Measurements from ENCODE around the gene PLXDC2.

Gene PLXDC2

GRCh38 chr10:20299034-20299736 lies 483.0 kb downstream of the PLXDC2 start:
- DNase-seq: no peak

DNA sequence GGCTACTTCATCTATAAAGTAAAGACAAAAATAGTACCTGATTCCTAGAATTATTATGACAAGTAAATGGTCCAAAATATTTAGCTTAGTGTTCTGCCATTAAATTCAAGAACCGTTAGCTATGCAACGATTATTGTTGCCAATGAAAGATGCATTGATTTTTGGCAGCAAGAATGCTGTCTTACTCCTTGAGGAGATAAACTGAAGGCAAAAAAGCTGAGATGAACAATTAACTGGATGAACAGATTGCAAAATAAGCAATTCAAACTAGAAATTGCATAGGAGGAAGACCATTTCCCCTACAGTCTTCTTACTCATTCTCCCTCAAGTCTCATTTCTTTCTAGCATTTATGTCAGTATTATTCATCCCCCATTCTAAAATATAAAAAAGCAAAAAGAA lies 484.5 kb downstream of the PLXDC2 start:
- DNase-seq: no peak

- no peak for DNase-seq
Observed at GRCh38 chr10:20302033-20302432, 485.8 kb downstream of the PLXDC2 start.

DNA sequence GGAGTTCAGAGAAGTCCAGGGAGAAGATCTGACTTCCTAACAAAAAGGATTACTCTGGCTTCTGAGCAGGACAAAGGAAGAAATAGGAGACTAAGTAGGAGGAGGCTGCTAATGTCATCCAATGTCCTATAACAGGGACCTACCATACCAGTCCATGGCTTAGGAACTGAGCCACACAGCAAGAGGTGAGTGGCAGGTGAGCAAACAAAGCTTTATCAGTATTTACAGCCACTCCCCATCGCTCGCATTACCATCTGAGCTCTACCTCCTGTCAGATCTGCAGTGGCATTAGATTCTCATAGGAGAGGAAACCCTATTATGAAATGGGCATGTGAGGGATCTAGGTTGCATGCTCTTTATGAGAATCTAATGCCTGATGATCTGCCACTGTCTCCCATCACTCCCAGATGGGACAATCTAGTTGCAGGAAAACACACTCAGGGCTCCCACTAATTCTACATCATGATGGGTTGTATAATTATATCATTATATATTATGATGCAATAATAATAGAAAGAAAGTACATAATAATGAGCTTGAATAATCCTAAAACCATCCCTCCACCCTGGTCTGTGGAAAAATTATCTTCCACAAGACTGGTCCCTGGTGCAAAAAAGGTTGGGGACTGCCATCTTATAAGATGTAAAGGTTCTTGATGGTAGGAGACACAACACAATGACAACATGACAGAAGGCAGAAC lies 487.4 kb downstream of the PLXDC2 start:
- no peak for DNase-seq

DNA sequence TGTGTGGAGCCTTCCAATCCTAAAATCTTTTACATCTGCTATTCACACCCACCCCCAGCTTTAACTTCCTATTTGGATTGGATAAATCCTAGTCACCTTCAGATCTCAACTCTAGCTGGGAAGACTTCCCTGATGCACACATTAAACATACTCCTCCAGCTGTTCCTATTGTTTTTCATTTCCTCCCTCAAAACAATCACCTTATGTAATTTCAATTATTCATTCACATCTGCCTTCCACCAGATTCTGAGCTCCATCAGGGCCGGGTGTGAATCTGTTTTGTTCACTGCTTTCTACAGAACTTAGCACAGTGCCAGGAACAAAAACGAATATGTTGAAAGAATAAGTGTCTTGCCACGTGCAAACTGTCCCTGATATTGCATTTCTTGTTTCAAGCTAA lies 497.4 kb downstream of the PLXDC2 start:
- no peak for DNase-seq

GRCh38 chr10:20314431-20314830 lies 498.2 kb downstream of the PLXDC2 start:
- DNase-seq: no peak

DNA sequence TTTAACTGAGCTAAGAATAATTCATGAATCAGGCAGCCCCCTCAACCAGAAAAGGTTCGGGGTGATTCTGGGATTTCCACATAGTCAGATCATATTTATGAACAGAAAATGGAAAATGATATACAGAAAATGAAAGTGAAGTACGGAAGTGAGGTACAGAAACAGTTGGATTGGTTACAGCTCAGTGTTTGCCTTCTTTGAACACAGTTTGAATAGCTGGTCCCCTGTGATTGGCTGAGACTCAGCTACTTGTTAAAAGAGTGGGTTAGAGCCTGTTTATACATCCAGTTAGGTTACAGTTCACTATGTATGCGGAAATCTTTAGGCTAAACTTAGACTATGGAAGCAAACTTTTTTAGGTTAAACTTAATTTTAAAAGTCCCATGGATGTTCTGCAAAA lies 511.7 kb downstream of the PLXDC2 start:
- DNase-seq: no peak

GRCh38 chr10:20330246-20330645 lies 514.0 kb downstream of the PLXDC2 start:
- no peak for DNase-seq

DNA sequence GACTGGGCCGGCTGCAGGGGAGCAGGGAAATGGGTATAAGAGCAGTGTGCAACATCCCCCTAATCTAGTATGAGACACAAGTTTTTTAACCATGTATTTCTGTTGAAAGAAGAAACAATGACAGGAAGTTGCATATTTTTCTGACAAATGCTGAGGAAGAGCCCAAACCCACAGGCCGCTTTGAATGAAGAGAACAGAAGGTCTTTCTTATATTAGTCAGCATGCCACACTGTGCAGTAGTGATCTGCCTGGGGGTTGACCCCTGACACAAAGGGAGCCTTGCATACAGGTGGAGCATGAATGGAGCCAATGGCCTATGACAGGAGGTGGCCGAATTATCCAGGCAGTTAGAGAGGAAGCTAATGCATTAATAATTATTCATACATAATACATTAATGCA lies 518.3 kb downstream of the PLXDC2 start:
- no peak for DNase-seq
